CD4-positive, alpha-beta T cell treated with Interleukin-15 for 4 hours (primary cell): ENCODE data around the gene GPN3.
A peak's percentile ranks its signal among the peaks of the same experiment; 100 is the strongest.
"Not testable (repeated sequence)": the region's sequence is repeated elsewhere in the genome, so short reads cannot be mapped to it uniquely, and the experiment has no call there.

Experiments used
- DNase-seq: peaks from one replicate; pipeline ENCODE4 v3.0.0-alpha.2; 2020; ENCODE audit warnings: low spot score

The GPN3 gene

GRCh38 chr12:110468214-110469048 lies at the start of gene GPN3, which contains the start of gene FAM216A:
TSS of gene GPN3 (minus strand) at chr12:110468257. CDS start at chr12:110468203, 54 bp downstream.
TSS of gene FAM216A (plus strand) at chr12:110468845. CDS start at chr12:110468876, 31 bp downstream.
- DNase-seq: peak; percentile 98

- no peak for DNase-seq
Measured at GRCh38 chr12:110516995-110517394, 48.9 kb upstream of the GPN3 start.

GRCh38 chr12:110514363-110514762 lies 46.3 kb upstream of the GPN3 start:
- no peak for DNase-seq

- no peak for DNase-seq
Measured at GRCh38 chr12:110513842-110514241, 45.8 kb upstream of the GPN3 start.

GRCh38 chr12:110508071-110508586 lies 40.1 kb upstream of the GPN3 start:
- DNase-seq: no peak

GRCh38 chr12:110505332-110505731 lies 37.3 kb upstream of the GPN3 start:
- no peak for DNase-seq

GRCh38 chr12:110503432-110503831 lies 35.4 kb upstream of the GPN3 start:
- no peak for DNase-seq

GRCh38 chr12:110501752-110502738 lies 34.0 kb upstream of the GPN3 start, which contains the start of the genes RAD9B and VPS29:
TSS of gene RAD9B (plus strand) at chr12:110502331. CDS start at chr12:110502338, 7 bp downstream.
TSS of gene VPS29 (minus strand) at chr12:110502111. CDS start at chr12:110502051, 60 bp downstream.
- peak; percentile 99 for DNase-seq

GRCh38 chr12:110501399-110501751 lies 33.3 kb upstream of the GPN3 start:
- DNase-seq: no peak

GRCh38 chr12:110498984-110499706 lies 31.1 kb upstream of the GPN3 start:
- no peak for DNase-seq

GRCh38 chr12:110475426-110475825 lies 7.4 kb upstream of the GPN3 start:
- no peak for DNase-seq

GRCh38 chr12:110467847-110468213 lies 227 bp downstream of the GPN3 start:
- no peak for DNase-seq

GRCh38 chr12:110466791-110467190 lies 1.3 kb downstream of the GPN3 start:
- no peak for DNase-seq

GRCh38 chr12:110465765-110466164 lies 2.3 kb downstream of the GPN3 start:
- DNase-seq: not testable (repeated sequence)

GRCh38 chr12:110465024-110465423 lies 3.0 kb downstream of the GPN3 start:
- DNase-seq: no peak

GRCh38 chr12:110461189-110461588 lies 6.9 kb downstream of the GPN3 start:
- DNase-seq: not testable (repeated sequence)

GRCh38 chr12:110458756-110459155 lies 9.3 kb downstream of the GPN3 start:
- no peak for DNase-seq

GRCh38 chr12:110453569-110454296 lies 14.3 kb downstream of the GPN3 start:
- DNase-seq: no peak

GRCh38 chr12:110451263-110451662 lies 16.8 kb downstream of the GPN3 start:
- DNase-seq: no peak

- peak; percentile 94 for DNase-seq
Measured at GRCh38 chr12:110449799-110450497, 18.1 kb downstream of the GPN3 start, which contains the start of gene ARPC3. TSS of gene ARPC3 (minus strand) at chr12:110450337. CDS start at chr12:110450260, 77 bp downstream.
